ENCODE results near the gene REG4. TPM values are rescaled to one million over a fixed set of nuclear protein-coding genes. Genes with fewer than 3 reads are reported as not detected.

REG4 gene
- total and polyA plus RNA-seq, 2 donors = 0.76 to 1.2 TPM

GRCh38 chr1:119778359-119778758, 32.9 kb downstream of the REG4 start:
- Histone ChIP-seq H3K9me3 (ENCODE audit: control insufficient read depth in 2 of 2, insufficient read depth in 1 of 2, low read length in 1 of 2) (no peaks in the 10 kb centered on the region), H3K36me3 (ENCODE audit: control insufficient read depth in 2 of 2, insufficient read depth in 2 of 2, low read length in 1 of 2) (no peaks in the 10 kb centered on the region), H3K4me1 (ENCODE audit: control insufficient read depth in 2 of 2, insufficient read depth in 2 of 2, low read length in 2 of 2) (no peaks in the 10 kb centered on the region), H3K4me3 (ENCODE audit: low read length in 2 of 2) (no peak overlapping the region), H3K27me3 (ENCODE audit: control insufficient read depth in 2 of 2, insufficient read depth in 1 of 2, low read length in 1 of 2) (no peaks in the 10 kb centered on the region), H3K27ac (ENCODE audit: low read depth in 1 of 2, low read length in 1 of 2) (no peak overlapping the region)
- 97% methylated on average over 6 of the region's 6 CpGs for WGBS
- DNase-seq (ENCODE audit: low read depth in 6 of 9, low spot score in 9 of 9) = no peak

- Histone ChIP-seq H3K27me3 (ENCODE audit: control insufficient read depth in 2 of 2, insufficient read depth in 1 of 2, low read length in 1 of 2) (no peaks in the 10 kb centered on the region), H3K9me3 (ENCODE audit: control insufficient read depth in 2 of 2, insufficient read depth in 1 of 2, low read length in 1 of 2) (no peaks in the 10 kb centered on the region), H3K4me3 (ENCODE audit: low read length in 2 of 2) (no peak overlapping the region), H3K4me1 (ENCODE audit: control insufficient read depth in 2 of 2, insufficient read depth in 2 of 2, low read length in 2 of 2) (no peaks in the 10 kb centered on the region), H3K36me3 (ENCODE audit: control insufficient read depth in 2 of 2, insufficient read depth in 2 of 2, low read length in 1 of 2) (no peaks in the 10 kb centered on the region), H3K27ac (ENCODE audit: low read depth in 1 of 2, low read length in 1 of 2) (no peak overlapping the region)
- 93% methylated on average over 7 of the region's 7 CpGs for WGBS
- DNase-seq (ENCODE audit: low read depth in 6 of 9, low spot score in 9 of 9) = no peak
Observed at GRCh38 chr1:119774746-119775490, 36.3 kb downstream of the REG4 start.

- Histone ChIP-seq H3K4me1 (ENCODE audit: control insufficient read depth in 2 of 2, insufficient read depth in 2 of 2, low read length in 2 of 2) (no peaks in the 10 kb centered on the region), H3K36me3 (ENCODE audit: control insufficient read depth in 2 of 2, insufficient read depth in 2 of 2, low read length in 1 of 2) (no peaks in the 10 kb centered on the region), H3K9me3 (ENCODE audit: control insufficient read depth in 2 of 2, insufficient read depth in 1 of 2, low read length in 1 of 2) (no peaks in the 10 kb centered on the region), H3K4me3 (ENCODE audit: low read length in 2 of 2) (no peak overlapping the region), H3K27ac (ENCODE audit: low read depth in 1 of 2, low read length in 1 of 2) (no peak overlapping the region), H3K27me3 (ENCODE audit: control insufficient read depth in 2 of 2, insufficient read depth in 1 of 2, low read length in 1 of 2) (no peaks in the 10 kb centered on the region)
- WGBS = 98% methylated on average over 3 of the region's 3 CpGs
- DNase-seq (ENCODE audit: low read depth in 6 of 9, low spot score in 9 of 9) = no peak
Observed at GRCh38 chr1:119773711-119774241, 37.5 kb downstream of the REG4 start.

GRCh38 chr1:119772298-119772697, 39.0 kb downstream of the REG4 start:
- H3K9me3 ChIP-seq (ENCODE audit: control insufficient read depth in 2 of 2, insufficient read depth in 1 of 2, low read length in 1 of 2) = no peaks in the 10 kb centered on the region
- no peak overlapping the region for H3K27ac ChIP-seq (ENCODE audit: low read depth in 1 of 2, low read length in 1 of 2)
- over 99% methylated on average over 2 of the region's 2 CpGs for WGBS
- H3K4me1 ChIP-seq (ENCODE audit: control insufficient read depth in 2 of 2, insufficient read depth in 2 of 2, low read length in 2 of 2) = no peaks in the 10 kb centered on the region
- no peak overlapping the region for H3K4me3 ChIP-seq (ENCODE audit: low read length in 2 of 2)
- H3K27me3 ChIP-seq (ENCODE audit: control insufficient read depth in 2 of 2, insufficient read depth in 1 of 2, low read length in 1 of 2) = no peaks in the 10 kb centered on the region
- DNase-seq (ENCODE audit: low read depth in 6 of 9, low spot score in 9 of 9) = no peak
- no peaks in the 10 kb centered on the region for H3K36me3 ChIP-seq (ENCODE audit: control insufficient read depth in 2 of 2, insufficient read depth in 2 of 2, low read length in 1 of 2)

DNA sequence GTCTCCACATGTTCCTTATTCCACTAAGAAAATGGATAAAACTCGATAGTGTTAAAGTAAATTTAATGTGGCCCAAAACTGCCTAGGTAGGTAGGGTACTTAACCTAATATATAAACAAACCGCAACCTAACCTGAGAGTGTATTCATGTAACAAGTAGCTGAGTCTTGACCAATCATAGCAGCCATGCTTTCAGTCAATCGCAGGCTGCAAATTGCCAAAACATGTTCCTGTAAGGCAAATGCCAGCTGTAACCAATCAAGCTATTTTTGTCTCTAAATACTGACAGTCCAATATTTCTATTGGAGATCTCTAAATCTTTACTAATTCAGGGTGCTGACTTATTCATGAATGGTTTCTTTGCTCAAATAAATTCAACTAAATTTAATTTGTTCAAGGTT, 39.5 kb downstream of the REG4 start:
- no peaks in the 10 kb centered on the region for H3K4me1 ChIP-seq (ENCODE audit: control insufficient read depth in 2 of 2, insufficient read depth in 2 of 2, low read length in 2 of 2)
- WGBS = 97% methylated on average over 3 of the region's 3 CpGs
- no peaks in the 10 kb centered on the region for H3K9me3 ChIP-seq (ENCODE audit: control insufficient read depth in 2 of 2, insufficient read depth in 1 of 2, low read length in 1 of 2)
- no peak overlapping the region for H3K4me3 ChIP-seq (ENCODE audit: low read length in 2 of 2)
- H3K36me3 ChIP-seq (ENCODE audit: control insufficient read depth in 2 of 2, insufficient read depth in 2 of 2, low read length in 1 of 2) = no peaks in the 10 kb centered on the region
- no peak overlapping the region for H3K27ac ChIP-seq (ENCODE audit: low read depth in 1 of 2, low read length in 1 of 2)
- H3K27me3 ChIP-seq (ENCODE audit: control insufficient read depth in 2 of 2, insufficient read depth in 1 of 2, low read length in 1 of 2) = no peaks in the 10 kb centered on the region
- no peak for DNase-seq (ENCODE audit: low read depth in 6 of 9, low spot score in 9 of 9)

- Histone ChIP-seq H3K27ac (ENCODE audit: low read depth in 1 of 2, low read length in 1 of 2) (no peak overlapping the region), H3K9me3 (ENCODE audit: control insufficient read depth in 2 of 2, insufficient read depth in 1 of 2, low read length in 1 of 2) (no peaks in the 10 kb centered on the region), H3K4me1 (ENCODE audit: control insufficient read depth in 2 of 2, insufficient read depth in 2 of 2, low read length in 2 of 2) (no peaks in the 10 kb centered on the region), H3K36me3 (ENCODE audit: control insufficient read depth in 2 of 2, insufficient read depth in 2 of 2, low read length in 1 of 2) (no peaks in the 10 kb centered on the region), H3K27me3 (ENCODE audit: control insufficient read depth in 2 of 2, insufficient read depth in 1 of 2, low read length in 1 of 2) (no peaks in the 10 kb centered on the region), H3K4me3 (ENCODE audit: low read length in 2 of 2) (no peak overlapping the region)
- WGBS = 68% methylated on average over 2 of the region's 2 CpGs
- DNase-seq (ENCODE audit: low read depth in 6 of 9, low spot score in 9 of 9) = no peak
Observed at GRCh38 chr1:119771016-119771415, 40.2 kb downstream of the REG4 start.

GRCh38 chr1:119768778-119769177, 42.5 kb downstream of the REG4 start, which contains the start of gene HMGCS2:
TSS of gene HMGCS2 (minus strand) at chr1:119768905. CDS start at chr1:119768844, 61 bp downstream.
- no peak for DNase-seq (ENCODE audit: low read depth in 6 of 9, low spot score in 9 of 9)
- Histone ChIP-seq H3K4me3 (ENCODE audit: low read length in 2 of 2) (no peak within 1 kb of the TSS), H3K4me1 (ENCODE audit: control insufficient read depth in 2 of 2, insufficient read depth in 2 of 2, low read length in 2 of 2) (no peaks in the 10 kb centered on the region), H3K36me3 (ENCODE audit: control insufficient read depth in 2 of 2, insufficient read depth in 2 of 2, low read length in 1 of 2) (no peaks in the 10 kb centered on the region), H3K27ac (ENCODE audit: low read depth in 1 of 2, low read length in 1 of 2) (no peak within 1 kb of the TSS), H3K27me3 (ENCODE audit: control insufficient read depth in 2 of 2, insufficient read depth in 1 of 2, low read length in 1 of 2) (no peaks in the 10 kb centered on the region), H3K9me3 (ENCODE audit: control insufficient read depth in 2 of 2, insufficient read depth in 1 of 2, low read length in 1 of 2) (no peaks in the 10 kb centered on the region)
- 90% methylated on average over 8 of the region's 8 CpGs for WGBS

GRCh38 chr1:119767486-119767885, 43.8 kb downstream of the REG4 start:
- H3K9me3 ChIP-seq (ENCODE audit: control insufficient read depth in 2 of 2, insufficient read depth in 1 of 2, low read length in 1 of 2) = no peaks in the 10 kb centered on the region
- no peaks in the 10 kb centered on the region for H3K36me3 ChIP-seq (ENCODE audit: control insufficient read depth in 2 of 2, insufficient read depth in 2 of 2, low read length in 1 of 2)
- H3K4me1 ChIP-seq (ENCODE audit: control insufficient read depth in 2 of 2, insufficient read depth in 2 of 2, low read length in 2 of 2) = no peaks in the 10 kb centered on the region
- no peak for DNase-seq (ENCODE audit: low read depth in 6 of 9, low spot score in 9 of 9)
- no peaks in the 10 kb centered on the region for H3K27me3 ChIP-seq (ENCODE audit: control insufficient read depth in 2 of 2, insufficient read depth in 1 of 2, low read length in 1 of 2)
- WGBS = 91% methylated on average over 2 of the region's 2 CpGs
- no peak overlapping the region for H3K4me3 ChIP-seq (ENCODE audit: low read length in 2 of 2)
- H3K27ac ChIP-seq (ENCODE audit: low read depth in 1 of 2, low read length in 1 of 2) = no peak overlapping the region

GRCh38 chr1:119766374-119766794, 44.9 kb downstream of the REG4 start:
- Histone ChIP-seq H3K4me1 (ENCODE audit: control insufficient read depth in 2 of 2, insufficient read depth in 2 of 2, low read length in 2 of 2) (no peaks in the 10 kb centered on the region), H3K9me3 (ENCODE audit: control insufficient read depth in 2 of 2, insufficient read depth in 1 of 2, low read length in 1 of 2) (no peaks in the 10 kb centered on the region), H3K27me3 (ENCODE audit: control insufficient read depth in 2 of 2, insufficient read depth in 1 of 2, low read length in 1 of 2) (no peaks in the 10 kb centered on the region), H3K36me3 (ENCODE audit: control insufficient read depth in 2 of 2, insufficient read depth in 2 of 2, low read length in 1 of 2) (no peaks in the 10 kb centered on the region), H3K27ac (ENCODE audit: low read depth in 1 of 2, low read length in 1 of 2) (no peak overlapping the region), H3K4me3 (ENCODE audit: low read length in 2 of 2) (no peak overlapping the region)
- 97% methylated on average over 4 of the region's 4 CpGs for WGBS
- DNase-seq (ENCODE audit: low read depth in 6 of 9, low spot score in 9 of 9) = no peak

Measured in thymus (tissue), 11 donors.